ENCODE data around the gene SETD2.

DNA sequence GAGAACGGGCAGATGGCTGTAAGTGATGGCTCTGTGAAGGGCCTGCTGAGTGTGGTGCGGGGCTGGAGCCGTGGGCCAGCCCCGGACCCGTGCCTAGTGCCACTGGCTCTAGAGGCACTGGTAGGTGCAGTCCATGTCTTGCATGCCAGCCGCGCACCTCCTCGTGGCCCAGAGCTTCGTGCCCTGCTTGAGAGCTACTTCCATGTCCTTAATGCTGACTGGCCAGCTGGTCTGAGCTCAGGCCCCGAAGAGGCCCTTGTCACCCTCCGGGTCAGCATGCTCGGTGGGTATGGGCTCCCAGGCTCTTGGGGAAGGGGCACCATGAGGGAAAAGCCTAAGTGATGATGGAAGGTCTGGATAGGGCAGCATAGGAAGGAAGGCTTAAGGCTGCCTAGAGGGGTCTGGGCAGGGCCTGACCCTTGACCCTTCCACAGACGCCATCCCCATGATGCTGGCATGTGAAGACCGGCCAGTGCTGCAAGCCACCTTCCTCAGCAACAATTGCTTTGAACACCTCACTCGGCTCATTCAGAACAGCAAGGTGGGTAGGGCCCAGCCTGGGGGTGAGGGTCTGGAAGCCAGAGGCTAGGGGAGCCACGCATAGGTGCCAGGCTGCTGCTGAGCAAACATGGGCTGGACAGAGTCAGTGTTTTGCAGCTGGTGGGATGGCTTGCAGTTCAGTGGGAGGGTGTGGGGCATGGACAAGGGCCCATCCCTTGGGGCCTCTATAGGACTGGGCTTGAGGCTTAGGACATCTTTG is 172.3 kb downstream of the SETD2 start:
- TF ChIP-seq, protein P1, sequence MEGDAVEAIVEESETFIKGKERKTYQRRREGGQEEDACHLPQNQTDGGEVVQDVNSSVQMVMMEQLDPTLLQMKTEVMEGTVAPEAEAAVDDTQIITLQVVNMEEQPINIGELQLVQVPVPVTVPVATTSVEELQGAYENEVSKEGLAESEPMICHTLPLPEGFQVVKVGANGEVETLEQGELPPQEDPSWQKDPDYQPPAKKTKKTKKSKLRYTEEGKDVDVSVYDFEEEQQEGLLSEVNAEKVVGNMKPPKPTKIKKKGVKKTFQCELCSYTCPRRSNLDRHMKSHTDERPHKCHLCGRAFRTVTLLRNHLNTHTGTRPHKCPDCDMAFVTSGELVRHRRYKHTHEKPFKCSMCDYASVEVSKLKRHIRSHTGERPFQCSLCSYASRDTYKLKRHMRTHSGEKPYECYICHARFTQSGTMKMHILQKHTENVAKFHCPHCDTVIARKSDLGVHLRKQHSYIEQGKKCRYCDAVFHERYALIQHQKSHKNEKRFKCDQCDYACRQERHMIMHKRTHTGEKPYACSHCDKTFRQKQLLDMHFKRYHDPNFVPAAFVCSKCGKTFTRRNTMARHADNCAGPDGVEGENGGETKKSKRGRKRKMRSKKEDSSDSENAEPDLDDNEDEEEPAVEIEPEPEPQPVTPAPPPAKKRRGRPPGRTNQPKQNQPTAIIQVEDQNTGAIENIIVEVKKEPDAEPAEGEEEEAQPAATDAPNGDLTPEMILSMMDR (IDR thresholded peaks at IDR 0.05; ENCODE audit: poor library complexity) = no peak
- no peak for TF ChIP-seq EZH2phosphoT487 (IDR thresholded peaks at IDR 0.05; ENCODE audit: low read depth, severe bottlenecking, unreplicated experiment)
- no peak for TF ChIP-seq EZH2 (IDR thresholded peaks at IDR 0.05; ENCODE audit: borderline replicate concordance)
